ENCODE measurements around the gene LRRC56. TPM values are rescaled to one million over a fixed set of nuclear protein-coding genes. Genes with fewer than 3 reads are reported as not detected.

LRRC56 gene
- polyA plus RNA-seq, 2 of the 4 experiments (the other 2 are of a cell fraction), result 0.32 to 1.0 TPM

- H3K27ac ChIP-seq, result peak overlapping the region; percentile 95 to 97
- TF ChIP-seq HOXB5 (CRISPR knock-in tag; IDR thresholded peaks at IDR 0.05), result no peak
- TF ChIP-seq POLR2A (IDR thresholded peaks at IDR 0.05; ENCODE audit: low read length), result no peak
These were observed 30.4 kb downstream of the LRRC56 start for GRCh38 chr11:567629-568292.

GRCh38 chr11:568306-569157 lies 31.2 kb downstream of the LRRC56 start:
- ChIA-PET CTCF (interaction anchor here (0.6 to 8.3 kb wide), 2 partner anchors 13 to 44 kb away, joined by 3 to 66 read pairs; no protein-coding TSS in a partner anchor), POLR2A (interaction anchor here (1.6 to 2.0 kb wide), 2 partner anchors 7 to 14 kb away, joined by 4 to 7 read pairs; partner anchors contain the start of gene PHRF1)
- DNase-seq (ENCODE audit: low read depth in 1 of 2, low spot score in 1 of 2) (peak; percentile 90 to 97), FAIRE-seq (no peak), ATAC-seq (peak; percentile 89 to 90)
- TF ChIP-seq HOXB5 (CRISPR knock-in tag; IDR thresholded peaks at IDR 0.05) (peak; percentile 74; the same call in 1 of the 2 replicates), RNF2 (IDR thresholded peaks at IDR 0.05; ENCODE audit: borderline replicate concordance, low read depth) (peak; percentile 50; the same call in 1 of the 2 replicates), PHF8 (IDR thresholded peaks at IDR 0.05; ENCODE audit: borderline replicate concordance, low read depth) (peak; percentile 44; the same call in 1 of the 2 replicates), BCL3 (IDR thresholded peaks at IDR 0.05) (peak; percentile 74; the same call in 1 of the 3 replicates), RARB (CRISPR knock-in tag; IDR thresholded peaks at IDR 0.05) (no peak), BHLHE40 (IDR thresholded peaks at IDR 0.05; ENCODE audit: low read depth, low read length) (peak; percentile 62; the same call in 1 of the 2 replicates), JUN (IDR thresholded peaks at IDR 0.05) (peak in 1 of 2 experiments; percentile 61; a peak in 1 of 5 replicates), GATA3 (IDR thresholded peaks at IDR 0.05; ENCODE audit: borderline replicate concordance) (peak; percentile 43; the same call in 1 of the 2 replicates), HEYL (CRISPR knock-in tag; IDR thresholded peaks at IDR 0.05) (no peak), POLR2A (IDR thresholded peaks at IDR 0.05; ENCODE audit: low read length) (peak; percentile 62), PBX3 (IDR thresholded peaks at IDR 0.05) (no peak), ZFP36 (IDR thresholded peaks at IDR 0.05; ENCODE audit: borderline replicate concordance, partially characterized antibody) (no peak)
- Histone ChIP-seq H3K9me3 (no peaks in the 10 kb centered on the region), H3K27ac (peak overlapping the region; percentile 95 to 97), H3K4me1 (peaks cover 14% of the 10 kb centered on the region), H3K4me2 (peak overlapping the region; percentile 98), H3K4me3 (peak overlapping the region; percentile 91)
- WGBS (ENCODE audit: missing lambda C conversion rate), result no CpG with 5 or more reads among the region's 123 CpGs

More at GRCh38 chr11:567629-568292, 30.4 kb downstream of the LRRC56 start:
- ChIA-PET CTCF (interaction anchor here (0.6 to 8.3 kb wide), 3 partner anchors 12 to 191 kb away, joined by 3 to 66 read pairs (median 6); no protein-coding TSS in a partner anchor), POLR2A (interaction anchor here (1.6 to 2.0 kb wide), 2 partner anchors 8 to 13 kb away, joined by 4 to 7 read pairs; partner anchors contain the start of gene PHRF1)
- DNase-seq (ENCODE audit: low read depth in 1 of 2, low spot score in 1 of 2) (no peak), FAIRE-seq (no peak), ATAC-seq (peak; percentile 14 to 20; a peak in 5 of 6 replicates)
- WGBS (ENCODE audit: missing lambda C conversion rate), result 86% methylated on average over 11 of the region's 41 CpGs
- Histone ChIP-seq H3K4me2 (peak overlapping the region; percentile 98), H3K4me3 (peak overlapping the region; percentile 91), H3K4me1 (peaks cover 14% of the 10 kb centered on the region), H3K9me3 (no peaks in the 10 kb centered on the region)

GRCh38 chr11:569158-569885 lies 32.0 kb downstream of the LRRC56 start:
- DNase-seq (ENCODE audit: low read depth in 1 of 2, low spot score in 1 of 2) (no peak), FAIRE-seq (no peak), ATAC-seq (no peak)
- CTCF ChIA-PET, result interaction anchor here (8.3 kb wide), 1 partner anchor 14 kb away, joined by 66 read pairs; no protein-coding TSS in a partner anchor
- Histone ChIP-seq H3K4me1 (peaks cover 14% of the 10 kb centered on the region), H3K4me3 (peak overlapping the region; percentile 91), H3K27ac (peak overlapping the region; percentile 95 to 97), H3K4me2 (peak overlapping the region; percentile 98), H3K9me3 (no peaks in the 10 kb centered on the region)
- POLR2A ChIA-PET, result interaction anchor here (1.6 kb wide), 1 partner anchor 14 kb away, joined by 4 read pairs; no protein-coding TSS in a partner anchor
- WGBS (ENCODE audit: missing lambda C conversion rate), result 81% methylated on average over 34 of the region's 36 CpGs
- TF ChIP-seq RCOR1 (IDR thresholded peaks at IDR 0.05; ENCODE audit: low read depth, low read length), result no peak
- 0 out of 2 replicates have a peak, but pooled peaks have one; percentile 26 for TF ChIP-seq PHF8 (IDR thresholded peaks at IDR 0.05; ENCODE audit: borderline replicate concordance, low read depth)
